Peyer's patch (tissue), 4 donors: Measurements from ENCODE around the gene DENND2A.

Source experiments
- CTCF ChIP-seq, 6 experiments: fragments of 450-650 bp in 4 of 6; fragments of 200-600 bp in 2 of 6; sonication (generic) in 1 of 6; IDR thresholded peaks; one replicate each; pipeline ENCODE4 v1.5.1; 2017 to 2019; ENCODE audit warnings: antibody characterized with exemption in 6 of 6, mild to moderate bottlenecking in 3 of 6, moderate library complexity in 1 of 6
- POLR2A ChIP-seq, 2 donors: fragments of 450-650 bp; IDR thresholded peaks; one replicate each; pipeline ENCODE4 v1.5.1; 2017; ENCODE audit warnings: antibody characterized with exemption in 2 of 2, mild to moderate bottlenecking in 2 of 2, moderate library complexity in 2 of 2

- TF ChIP-seq CTCF (IDR thresholded peaks at IDR 0.05) (no peak), POLR2A (IDR thresholded peaks at IDR 0.05) (no peak)
These were observed 122.1 kb downstream of the DENND2A start for GRCh38 chr7:140518370-140519006.
